GM12891 (cell line): ENCODE results near the gene ANKRD40CL.

ENCODE experiments used
- PAX5 ChIP-seq: IDR thresholded peaks from 2 replicates; pipeline ENCODE4 v1.6.1; 2011; ENCODE audit warnings: low read length, moderate library complexity, mild to moderate bottlenecking; ENCODE audit not compliant: insufficient read depth, severe bottlenecking
- POLR2A ChIP-seq: IDR thresholded peaks from 2 replicates; pipeline ENCODE4 v1.6.1; 2011; ENCODE audit warnings: low read depth, low read length, control low read depth
- POLR2AphosphoS5 ChIP-seq: IDR thresholded peaks from 2 replicates; pipeline ENCODE4 v1.6.1; 2011; ENCODE audit warnings: low read depth, low read length, control low read depth
- POU2F2 ChIP-seq: IDR thresholded peaks from 2 replicates; pipeline ENCODE4 v1.6.1; 2011; ENCODE audit warnings: low read depth, mild to moderate bottlenecking, control low read depth, low read length, moderate library complexity
- SPI1 ChIP-seq: IDR thresholded peaks from 2 replicates; pipeline ENCODE4 v1.6.1; 2011; ENCODE audit warnings: low read depth, low read length, control low read depth
- TAF1 ChIP-seq: IDR thresholded peaks from 2 replicates; pipeline ENCODE4 v1.6.1; 2011; ENCODE audit warnings: low read depth, low read length, control low read depth

- TF ChIP-seq POLR2AphosphoS5 (no peak), POLR2A (no peak), PAX5 (no peak), TAF1 (no peak), SPI1 (no peak), POU2F2 (no peak)
Measured at GRCh38 chr17:50728881-50729765, 38.2 kb downstream of the ANKRD40CL start.
